SK-N-SH (cell line): ENCODE results near the gene GPSM3. TPM values are rescaled to one million over a fixed set of nuclear protein-coding genes. Genes with fewer than 3 reads are reported as not detected.
A peak's percentile ranks its signal among the peaks of the same experiment; 100 is the strongest.

Experiments
- CTCF ChIA-PET: fragments of 300-600, 350-600 bp; formaldehyde crosslinking; extraction: SDS; loops from one replicate; lab custom pipeline; 2021; lab: Yijun Ruan, JAX
- POLR2A ChIA-PET: fragments of 350-600 bp; sonication (Branson Sonifier 250); formaldehyde crosslinking; extraction: SDS; loops from one replicate; lab custom pipeline; 2020; ENCODE audit warnings: antibody characterized with exemption, inconsistent platforms; lab: Yijun Ruan, JAX
- DNase-seq: peaks from one replicate; pipeline ENCODE4 v3.0.0; 2012
- H2AFZ ChIP-seq: fragments of 200-600 bp; sonication (generic); 2 replicates; pipeline ENCODE4 v1.8.1; 2016; ENCODE audit warnings: antibody characterized with exemption, mild to moderate bottlenecking, low read depth
- H3F3A ChIP-seq: fragments of 200-600 bp; sonication (generic); replicated peaks from 2 replicates; pipeline ENCODE3; 2016; ENCODE audit warnings: antibody characterized with exemption, mild to moderate bottlenecking; ENCODE audit not compliant: insufficient read depth
- H3K27ac ChIP-seq, 2 experiments: fragments of 200-500 bp in 1 of 2; fragments of 200-600 bp in 1 of 2; sonication (Bioruptor generic) in 1 of 2; sonication (generic), shearing (Covaris generic) in 1 of 2; 2 replicates each; pipeline versions ENCODE4 v1.5.1 to v1.6.1; 2014 to 2016; ENCODE audit warnings: low read depth in 2 of 2, inconsistent platforms in 1 of 2, low read length in 1 of 2, mild to moderate bottlenecking in 1 of 2, mixed read lengths in 1 of 2
- H3K27me3 ChIP-seq: fragments of 200-600 bp; sonication (generic), shearing (Covaris generic); 2 replicates; pipeline ENCODE4 v1.6.1; 2016; ENCODE audit warnings: mixed run types; ENCODE audit not compliant: insufficient read depth
- H3K36me3 ChIP-seq, 2 experiments: fragments of 200-500 bp in 1 of 2; fragments of 200-600 bp in 1 of 2; sonication (Bioruptor generic) in 1 of 2; sonication (generic) in 1 of 2; replicated peaks in 1 of 2; 2 replicates each; pipeline versions ENCODE3 to v1.5.1; 2014 to 2016; ENCODE audit warnings: low read length in 1 of 2, mild to moderate bottlenecking in 1 of 2; ENCODE audit not compliant: insufficient read depth in 2 of 2, control insufficient read depth in 1 of 2
- H3K4me1 ChIP-seq, 2 experiments: fragments of 200-500 bp in 1 of 2; fragments of 200-600 bp in 1 of 2; sonication (Bioruptor generic) in 1 of 2; sonication (generic), shearing (Covaris generic) in 1 of 2; 2 replicates each; pipeline versions ENCODE4 v1.5.1 to v1.6.1; 2014 to 2016; ENCODE audit warnings: low read depth in 1 of 2, low read length in 1 of 2, mixed run types in 1 of 2; ENCODE audit not compliant: insufficient read depth in 2 of 2, control insufficient read depth in 1 of 2
- H3K4me2 ChIP-seq: fragments of 200-600 bp; sonication (generic), shearing (Covaris generic); 2 replicates; pipeline ENCODE4 v1.6.1; 2017; ENCODE audit warnings: mixed run types
- H3K4me3 ChIP-seq, 2 experiments: fragments of 200-500 bp in 1 of 2; fragments of 200-600 bp in 1 of 2; sonication (Bioruptor generic) in 1 of 2; sonication (generic), shearing (Covaris generic) in 1 of 2; 2 replicates each; pipeline versions ENCODE4 v1.5.1 to v1.8.1; 2014 to 2016; ENCODE audit warnings: low read depth in 2 of 2, inconsistent platforms in 1 of 2, low read length in 1 of 2, mild to moderate bottlenecking in 1 of 2, mixed read lengths in 1 of 2, moderate library complexity in 1 of 2
- H3K79me2 ChIP-seq: fragments of 200-600 bp; sonication (generic); 2 replicates; pipeline ENCODE4 v1.8.1; 2017; ENCODE audit warnings: mild to moderate bottlenecking; ENCODE audit not compliant: insufficient read depth
- H3K9ac ChIP-seq: fragments of 200-600 bp; sonication (generic); 2 replicates; pipeline ENCODE4 v1.6.1; 2017; ENCODE audit warnings: mixed run types
- H3K9me2 ChIP-seq: fragments of 200-600 bp; sonication (generic); 2 replicates; pipeline ENCODE4 v1.6.1; 2017; ENCODE audit warnings: mixed run types
- H3K9me3 ChIP-seq: fragments of 200-600 bp; sonication (generic); 2 replicates; pipeline ENCODE4 v1.6.1; 2017; ENCODE audit warnings: mixed run types, mild to moderate bottlenecking, moderate library complexity
- H4K20me1 ChIP-seq: fragments of 200-600 bp; sonication (generic); 2 replicates; pipeline ENCODE4 v1.6.1; 2017; ENCODE audit warnings: mild to moderate bottlenecking, mixed run types; ENCODE audit not compliant: insufficient read depth
- EZH2phosphoT487 ChIP-seq: fragments of 200-600 bp; sonication (generic); IDR thresholded peaks from 2 replicates; pipeline ENCODE4 v1.6.1; 2017; ENCODE audit warnings: low read depth, mixed run types, mild to moderate bottlenecking, antibody characterized with exemption, moderate library complexity, borderline replicate concordance
- GATA2 ChIP-seq: sonication (generic); formaldehyde crosslinking; IDR thresholded peaks from 2 replicates; pipeline ENCODE4 v1.5.0; 2020; ENCODE audit warnings: mild to moderate bottlenecking, missing genetic modification reagents
- NFIC ChIP-seq: IDR thresholded peaks from 2 replicates; pipeline ENCODE4 v1.4.0; 2012; ENCODE audit warnings: borderline replicate concordance
- RFX5 ChIP-seq: IDR thresholded peaks from 2 replicates; pipeline ENCODE4 v1.6.1; 2012; ENCODE audit warnings: mild to moderate bottlenecking, improper control_type of control experiment, low read length
- RXRA ChIP-seq: IDR thresholded peaks from 2 replicates; pipeline ENCODE4 v1.4.0; 2012; ENCODE audit warnings: low read depth, mild to moderate bottlenecking, borderline replicate concordance
- SMC3 ChIP-seq: IDR thresholded peaks from 2 replicates; pipeline ENCODE4 v1.6.1; 2012; ENCODE audit warnings: low read depth, low read length, improper control_type of control experiment
- TCF12 ChIP-seq: IDR thresholded peaks from 2 replicates; pipeline ENCODE4 v1.4.0; 2012
- USF1 ChIP-seq: IDR thresholded peaks from 2 replicates; pipeline ENCODE4 v1.4.0; 2012; ENCODE audit warnings: low read depth, borderline replicate concordance
- WGBS: methylation state at CpG from one replicate; pipeline ENCODE4 v1.1.6; 2017; ENCODE audit warnings: low lambda C conversion rate; 5-methylcytosine and 5-hydroxymethylcytosine counted together
- polyA plus RNA-seq, 3 experiments: library from polyadenylated mRNA; depleted of rRNA; stranded (reverse); fragments of >200 nt; gene quantifications; 2 replicates each; pipeline ENCODE4 v1.2.3, GENCODE V29; 2012

Gene GPSM3
- polyA plus RNA-seq, 1 of the 3 experiments (the other 2 are of a cell fraction) = 1.5 TPM

GRCh38 chr6:32191696-32192607 lies 491 bp downstream of the GPSM3 start:
- Histone ChIP-seq H3K36me3 (peaks cover 8% of the 10 kb centered on the region in 2 experiments), H2AFZ (no peak overlapping the region), H3K9ac (no peak overlapping the region), H3F3A (peaks cover 16% of the 10 kb centered on the region), H3K4me2 (0 out of 2 replicates have a peak overlapping the region, but pooled peaks have one; percentile 10), H3K4me3 (no peak overlapping the region), H3K27ac (no peak overlapping the region), H3K4me1 (peaks cover 3 to 28% of the 10 kb centered on the region in 2 experiments; a peak in 1 of 4 replicates), H4K20me1 (no peaks in the 10 kb centered on the region), H3K9me3 (no peaks in the 10 kb centered on the region), H3K9me2 (no peaks in the 10 kb centered on the region), H3K79me2 (peaks cover 21% of the 10 kb centered on the region), H3K27me3 (no peaks in the 10 kb centered on the region)
- no peak for DNase-seq
- TF ChIP-seq TCF12 = no peak
- no peak for TF ChIP-seq SMC3
- no peak for TF ChIP-seq EZH2phosphoT487
- no peak for TF ChIP-seq USF1
- no peak for TF ChIP-seq RFX5
- no peak for TF ChIP-seq RXRA
- CTCF ChIA-PET = interaction anchor here (1.6 to 2.2 kb wide), 3 partner anchors 23 to 73 kb away, joined by 4 to 7 read pairs (median 5); no protein-coding TSS in a partner anchor
- 92% methylated on average over 14 of the region's 15 CpGs for WGBS
- POLR2A ChIA-PET = interaction anchor here (3.1 kb wide), 1 partner anchor 14 kb away, joined by 22 read pairs; the partner anchor contains the start of gene RNF5

- Histone ChIP-seq H3K9me3 (no peaks in the 10 kb centered on the region), H3K79me2 (peaks cover 21% of the 10 kb centered on the region), H3K4me1 (peaks cover 0 to 25% of the 10 kb centered on the region in 2 experiments; a peak in 1 of 4 replicates), H3K9me2 (no peaks in the 10 kb centered on the region), H3K4me2 (peak overlapping the region; percentile 92; the same call in 1 of the 2 replicates), H3K36me3 (peaks cover 8 to 17% of the 10 kb centered on the region in 2 experiments)
- no peak for DNase-seq
- CTCF ChIA-PET = interaction anchor here (2.1 to 2.2 kb wide), 2 partner anchors 22 to 73 kb away, joined by 5 to 7 read pairs; no protein-coding TSS in a partner anchor
- POLR2A ChIA-PET = interaction anchor here (3.1 kb wide), 1 partner anchor 13 kb away, joined by 22 read pairs; the partner anchor contains the start of gene RNF5
- TF ChIP-seq NFIC = no peak
- TF ChIP-seq GATA2 (CRISPR knock-in tag) = no peak
- TF ChIP-seq, all 33 proteins: peak for 0
- H3K4me3 ChIP-seq = no peak overlapping the region; a peak in 1 of 4 replicates
- H3K9ac ChIP-seq = no peak overlapping the region
- H3K27me3 ChIP-seq = no peaks in the 10 kb centered on the region
- no peaks in the 10 kb centered on the region for H4K20me1 ChIP-seq
- H2AFZ ChIP-seq = no peak overlapping the region
- peaks cover 19% of the 10 kb centered on the region for H3F3A ChIP-seq
- 98% methylated on average over 8 of the region's 8 CpGs for WGBS
- H3K27ac ChIP-seq = peak overlapping the region; percentile 29 to 87; a peak in 3 of 4 replicates
Observed at GRCh38 chr6:32190911-32191677, 1.3 kb downstream of the GPSM3 start.
